Mucosa of descending colon (tissue), 3 donors: Measurements from ENCODE around the gene TRIO. TPM values are rescaled to one million over a fixed set of nuclear protein-coding genes. Genes with fewer than 3 reads are reported as not detected.

Experiments
- ATAC-seq: fragments of 200-7000 bp; cut with Tn5 transposase; one replicate; pipeline ENCODE4 v1.9.1; 2020; ENCODE audit warnings: mild to moderate bottlenecking, moderate library complexity
- DNase-seq, 3 donors: peaks; one replicate each; pipeline ENCODE4 v3.0.0-alpha.2; 2020
- H3K36me3 ChIP-seq: fragments of 200-600 bp; one replicate; pipeline ENCODE4 v1.8.0; 2021; ENCODE audit warnings: low read depth, mild to moderate bottlenecking
- H3K4me1 ChIP-seq: fragments of 200-600 bp; one replicate; pipeline ENCODE4 v1.8.0; 2021; ENCODE audit warnings: low read depth, mild to moderate bottlenecking
- H3K4me3 ChIP-seq: fragments of 200-600 bp; one replicate; pipeline ENCODE4 v1.8.0; 2021; ENCODE audit warnings: mild to moderate bottlenecking
- H3K9me3 ChIP-seq: fragments of 200-600 bp; one replicate; pipeline ENCODE4 v1.8.0; 2021; ENCODE audit warnings: mild to moderate bottlenecking
- intact Hi-C, 2 donors: fragments of 100-400 bp; cut with DNase I in 1 of 2; cut with micrococcal nuclease in 1 of 2; formaldehyde crosslinking; loops; one replicate each; pipeline versions ENCODE4 v1.11.0 to v1.11.1; 2022; cut with DNase I, micrococcal nuclease
- total RNA-seq, 3 donors: library from RNA; stranded (reverse); fragmentation: NEBNext Ultra II Directional in 2 of 3; extraction: Animal tissue kit (Norgen Biotek cat#: 25700) in 2 of 3; gene quantifications; one replicate each; pipeline versions ENCODE4 v1.2.1 to v1.2.4, GENCODE V29; 2021 to 2023
- TF ChIP-seq, protein P1 (sequence below): fragments of 200-600 bp; IDR thresholded peaks from one replicate; pipeline ENCODE4 v1.8.0; 2022; ENCODE audit warnings: antibody characterized with exemption, mild to moderate bottlenecking
- donor health status: DM: no; HTN: no; CAD: no; lungs with moderate emphysema.
- donor health status: DM: no; HTN: no; CAD: no.
- donor health status: DM: no; HTN: yes; CAD: no.

The TRIO gene
- total RNA-seq, 3 donors from 2014 or later, result 164 to 231 (median 168) TPM

DNA sequence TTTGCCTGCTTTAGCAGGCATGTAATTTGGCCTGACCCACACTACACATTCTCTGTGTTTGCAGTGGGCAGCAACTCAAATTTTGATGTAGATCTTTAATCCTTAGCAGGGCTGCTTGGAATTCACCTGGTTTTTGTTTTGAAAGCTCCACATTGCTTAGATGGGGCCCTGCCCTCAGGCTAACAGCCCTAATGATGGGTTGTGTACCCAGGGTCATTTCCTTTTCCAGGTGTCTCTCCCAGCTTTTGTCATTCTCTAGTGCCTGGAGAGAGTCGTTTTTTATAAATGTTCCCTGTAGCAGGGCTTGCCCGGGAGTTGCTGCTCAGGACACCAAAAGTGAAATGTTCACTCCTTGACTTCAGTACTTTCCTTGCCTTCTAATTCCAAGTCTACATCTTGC lies 126.3 kb downstream of the TRIO start:
- peak; percentile 38 for ATAC-seq
- TF ChIP-seq, protein P1, sequence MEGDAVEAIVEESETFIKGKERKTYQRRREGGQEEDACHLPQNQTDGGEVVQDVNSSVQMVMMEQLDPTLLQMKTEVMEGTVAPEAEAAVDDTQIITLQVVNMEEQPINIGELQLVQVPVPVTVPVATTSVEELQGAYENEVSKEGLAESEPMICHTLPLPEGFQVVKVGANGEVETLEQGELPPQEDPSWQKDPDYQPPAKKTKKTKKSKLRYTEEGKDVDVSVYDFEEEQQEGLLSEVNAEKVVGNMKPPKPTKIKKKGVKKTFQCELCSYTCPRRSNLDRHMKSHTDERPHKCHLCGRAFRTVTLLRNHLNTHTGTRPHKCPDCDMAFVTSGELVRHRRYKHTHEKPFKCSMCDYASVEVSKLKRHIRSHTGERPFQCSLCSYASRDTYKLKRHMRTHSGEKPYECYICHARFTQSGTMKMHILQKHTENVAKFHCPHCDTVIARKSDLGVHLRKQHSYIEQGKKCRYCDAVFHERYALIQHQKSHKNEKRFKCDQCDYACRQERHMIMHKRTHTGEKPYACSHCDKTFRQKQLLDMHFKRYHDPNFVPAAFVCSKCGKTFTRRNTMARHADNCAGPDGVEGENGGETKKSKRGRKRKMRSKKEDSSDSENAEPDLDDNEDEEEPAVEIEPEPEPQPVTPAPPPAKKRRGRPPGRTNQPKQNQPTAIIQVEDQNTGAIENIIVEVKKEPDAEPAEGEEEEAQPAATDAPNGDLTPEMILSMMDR, result no peak

DNA sequence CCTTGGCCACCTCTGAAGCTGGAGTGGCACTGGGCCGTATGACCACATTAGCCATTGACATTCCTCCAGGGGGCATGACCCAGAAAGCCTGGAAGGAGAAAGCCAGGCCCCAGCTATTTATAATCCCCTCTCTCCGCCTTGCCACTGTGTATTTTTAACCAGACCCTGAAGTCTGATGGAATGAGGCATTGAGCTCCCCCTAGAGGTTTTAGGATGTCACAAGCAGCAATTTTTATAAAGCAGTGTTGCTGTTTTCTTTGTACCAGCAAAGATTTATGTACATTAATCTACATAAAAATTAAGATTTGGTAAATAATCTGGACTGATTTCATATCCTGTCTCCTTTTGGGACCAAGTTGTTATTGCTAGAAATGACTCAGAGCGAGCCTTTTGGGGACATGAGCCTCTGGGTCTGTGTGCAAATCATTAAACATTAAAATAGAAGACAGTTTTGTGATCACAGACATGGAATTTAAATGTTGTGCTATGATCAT lies 127.1 kb downstream of the TRIO start:
- no peaks in the 10 kb centered on the region for H3K36me3 ChIP-seq
- DNase-seq (peak in 1 of 3 donors; percentile 46), ATAC-seq (peak; percentile 84)
- intact Hi-C loops, result loop anchor here (5.0 to 10.0 kb wide), 4 partner anchors 128 to 285 kb away; partner anchors contain the start of gene TRIO (in 1 of the 2)
- no peak overlapping the region for H3K4me3 ChIP-seq
- peaks cover 24% of the 10 kb centered on the region for H3K4me1 ChIP-seq
- no peaks in the 10 kb centered on the region for H3K9me3 ChIP-seq
- TF ChIP-seq, protein P1, result peak; percentile 66

More for the DNA sequence above, 126.3 kb downstream of the TRIO start:
- no peaks in the 10 kb centered on the region for H3K36me3 ChIP-seq
- no peaks in the 10 kb centered on the region for H3K9me3 ChIP-seq
- no peak for DNase-seq
- H3K4me3 ChIP-seq, result no peak overlapping the region
- intact Hi-C loops, result loop anchor here in 1 of 2 donors (10.0 kb wide), 1 partner anchor 125 kb away; the partner anchor contains the start of gene TRIO
- H3K4me1 ChIP-seq, result peaks cover 24% of the 10 kb centered on the region

DNA sequence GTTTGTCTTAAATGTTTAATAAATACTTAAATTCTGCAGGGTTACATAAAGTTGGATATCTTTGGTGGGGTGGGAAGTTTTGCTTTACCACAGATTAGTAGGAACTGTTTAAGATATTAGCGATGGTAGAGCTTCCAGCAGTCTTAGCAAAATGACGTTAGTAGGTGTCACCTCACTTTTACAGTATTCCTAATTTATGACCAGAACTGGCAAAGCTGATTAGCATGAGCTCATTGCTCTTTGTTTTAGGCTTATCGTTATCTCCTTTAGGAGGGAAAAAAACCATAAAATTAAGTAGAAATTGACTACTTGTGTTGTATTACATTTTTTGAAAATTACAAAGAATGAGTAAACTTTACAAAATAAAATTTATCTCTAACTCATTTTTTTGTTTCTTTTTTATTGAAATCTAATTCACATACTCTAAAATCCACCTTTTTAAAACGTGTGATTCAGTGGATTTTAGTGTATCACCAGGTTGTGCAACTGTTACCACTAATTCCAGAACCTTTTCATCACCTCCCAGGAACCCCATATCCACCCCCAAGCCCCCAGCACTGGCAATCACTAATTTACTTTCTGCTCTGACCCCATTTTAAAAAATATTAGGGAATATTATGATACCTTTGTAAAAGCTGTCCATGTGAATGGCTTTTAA lies 129.5 kb downstream of the TRIO start:
- TF ChIP-seq, protein P1, result no peak
- intact Hi-C loops, result loop anchor here (5.0 to 10.0 kb wide), 4 partner anchors 130 to 288 kb away; partner anchors contain the start of gene TRIO (in 1 of the 2)
- Histone ChIP-seq H3K36me3 (no peaks in the 10 kb centered on the region), H3K4me3 (no peak overlapping the region), H3K4me1 (peaks cover 24% of the 10 kb centered on the region), H3K9me3 (no peaks in the 10 kb centered on the region)
- ATAC-seq (no peak), DNase-seq (no peak)

DNA sequence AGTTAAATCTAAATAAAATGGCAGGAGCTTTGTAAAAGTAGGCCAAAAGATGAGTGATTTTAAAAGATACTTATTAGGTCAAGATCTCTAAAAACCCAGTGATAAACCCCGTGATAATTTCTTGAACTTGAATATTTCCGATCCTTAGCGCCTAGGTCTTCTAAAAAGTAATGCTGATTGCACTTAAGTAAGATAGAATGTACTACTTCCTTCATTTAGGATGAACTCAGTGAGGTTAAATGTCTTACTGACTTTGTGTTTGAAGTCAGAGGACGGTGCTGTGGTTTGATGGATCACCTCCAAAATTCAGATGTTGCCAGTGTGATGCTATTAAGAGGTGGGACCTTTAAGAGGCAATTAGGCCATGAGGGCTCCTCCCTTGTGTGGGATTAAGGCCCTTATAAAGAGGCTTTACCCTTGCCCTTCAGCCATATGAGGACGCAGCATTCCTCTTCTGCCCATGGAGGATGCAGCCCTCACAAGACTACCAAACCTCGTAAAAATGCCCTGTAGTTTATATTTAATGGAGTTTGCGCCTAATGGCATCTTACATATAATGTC lies 130.1 kb downstream of the TRIO start:
- DNase-seq (no peak), ATAC-seq (no peak)
- intact Hi-C loops, result loop anchor here (5.0 to 10.0 kb wide), 4 partner anchors 131 to 288 kb away; partner anchors contain the start of gene TRIO (in 1 of the 2)
- TF ChIP-seq, protein P1, result no peak
- Histone ChIP-seq H3K9me3 (no peaks in the 10 kb centered on the region), H3K36me3 (no peaks in the 10 kb centered on the region), H3K4me3 (no peak overlapping the region), H3K4me1 (peaks cover 19% of the 10 kb centered on the region)

DNA sequence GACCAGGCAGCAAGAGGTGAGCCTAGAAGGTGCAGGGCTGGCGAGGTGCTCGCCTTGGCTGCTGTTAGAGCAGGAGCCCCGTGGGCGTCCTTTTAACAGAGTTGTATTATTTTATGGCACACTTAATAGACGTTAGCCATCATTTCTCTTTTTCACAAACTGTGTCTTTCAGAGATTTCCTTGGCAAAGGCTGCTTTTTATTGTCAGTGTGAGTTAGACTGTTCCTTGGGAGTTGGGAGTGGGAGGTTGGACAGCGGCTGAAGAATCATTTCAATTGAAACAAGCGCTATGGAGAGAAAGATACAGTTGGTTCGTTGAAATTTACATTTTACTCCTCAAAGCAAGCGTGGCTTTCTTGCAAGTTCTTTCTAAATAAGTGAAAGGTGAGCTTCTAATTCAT lies 133.2 kb downstream of the TRIO start:
- H3K4me1 ChIP-seq, result no peaks in the 10 kb centered on the region
- no peak overlapping the region for H3K4me3 ChIP-seq
- DNase-seq, result no peak
- no peak for ATAC-seq
- TF ChIP-seq, protein P1, result no peak
- H3K9me3 ChIP-seq, result no peaks in the 10 kb centered on the region
- no peaks in the 10 kb centered on the region for H3K36me3 ChIP-seq
- intact Hi-C loops, result loop anchor here in 1 of 2 donors (10.0 kb wide), 1 partner anchor 292 kb away; no protein-coding TSS in a partner anchor
